SK-N-SH (cell line): Measurements from ENCODE around the gene CPED1.

Source experiments
- EP300 ChIP-seq, 2 experiments: IDR thresholded peaks; 2 replicates each; pipeline versions ENCODE4 v1.4.0 to v1.6.1; 2012; ENCODE audit warnings: borderline replicate concordance in 1 of 2, low read depth in 1 of 2, low read length in 1 of 2
- GATA2 ChIP-seq: sonication (generic); formaldehyde crosslinking; IDR thresholded peaks from 2 replicates; pipeline ENCODE4 v1.5.0; 2020; ENCODE audit warnings: mild to moderate bottlenecking, missing genetic modification reagents
- NRF1 ChIP-seq: IDR thresholded peaks from 2 replicates; pipeline ENCODE4 v1.6.1; 2012; ENCODE audit warnings: low read depth, mild to moderate bottlenecking, low read length
- TF ChIP-seq, protein P1 (sequence below): fragments of 200-600 bp; sonication (generic); IDR thresholded peaks from 2 replicates; pipeline ENCODE4 v1.6.1; 2017; ENCODE audit warnings: antibody characterized with exemption, mild to moderate bottlenecking, moderate library complexity
- TF ChIP-seq, protein P2 (sequence below): IDR thresholded peaks from 2 replicates; pipeline ENCODE4; 2012
- TF ChIP-seq, protein P3 (sequence below): IDR thresholded peaks from 2 replicates; pipeline ENCODE4 v1.4.0; 2012; ENCODE audit warnings: low read depth

DNA sequence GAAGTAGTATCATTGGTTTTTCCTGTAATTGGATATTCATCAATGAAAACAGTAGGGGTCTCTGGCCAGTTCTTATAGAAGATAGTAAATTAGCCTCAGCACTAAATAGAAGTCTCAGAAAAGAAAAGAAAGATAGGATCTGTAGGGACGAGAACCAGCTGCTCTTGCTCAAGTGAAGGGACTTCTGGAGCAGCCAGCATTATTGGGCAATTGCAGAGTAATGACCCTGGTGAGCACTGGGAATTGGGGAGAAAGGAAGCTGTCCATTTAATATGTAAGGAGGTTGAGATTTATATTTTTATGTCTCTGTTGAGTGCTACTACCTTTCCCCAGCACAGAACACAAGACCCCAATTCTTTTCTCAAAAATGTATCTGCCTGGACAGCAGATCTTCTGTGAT lies 279.1 kb downstream of the CPED1 start:
- TF ChIP-seq, protein P1, sequence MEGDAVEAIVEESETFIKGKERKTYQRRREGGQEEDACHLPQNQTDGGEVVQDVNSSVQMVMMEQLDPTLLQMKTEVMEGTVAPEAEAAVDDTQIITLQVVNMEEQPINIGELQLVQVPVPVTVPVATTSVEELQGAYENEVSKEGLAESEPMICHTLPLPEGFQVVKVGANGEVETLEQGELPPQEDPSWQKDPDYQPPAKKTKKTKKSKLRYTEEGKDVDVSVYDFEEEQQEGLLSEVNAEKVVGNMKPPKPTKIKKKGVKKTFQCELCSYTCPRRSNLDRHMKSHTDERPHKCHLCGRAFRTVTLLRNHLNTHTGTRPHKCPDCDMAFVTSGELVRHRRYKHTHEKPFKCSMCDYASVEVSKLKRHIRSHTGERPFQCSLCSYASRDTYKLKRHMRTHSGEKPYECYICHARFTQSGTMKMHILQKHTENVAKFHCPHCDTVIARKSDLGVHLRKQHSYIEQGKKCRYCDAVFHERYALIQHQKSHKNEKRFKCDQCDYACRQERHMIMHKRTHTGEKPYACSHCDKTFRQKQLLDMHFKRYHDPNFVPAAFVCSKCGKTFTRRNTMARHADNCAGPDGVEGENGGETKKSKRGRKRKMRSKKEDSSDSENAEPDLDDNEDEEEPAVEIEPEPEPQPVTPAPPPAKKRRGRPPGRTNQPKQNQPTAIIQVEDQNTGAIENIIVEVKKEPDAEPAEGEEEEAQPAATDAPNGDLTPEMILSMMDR = no peak
- no peak for TF ChIP-seq GATA2 (CRISPR knock-in tag)
- TF ChIP-seq, protein P2, sequence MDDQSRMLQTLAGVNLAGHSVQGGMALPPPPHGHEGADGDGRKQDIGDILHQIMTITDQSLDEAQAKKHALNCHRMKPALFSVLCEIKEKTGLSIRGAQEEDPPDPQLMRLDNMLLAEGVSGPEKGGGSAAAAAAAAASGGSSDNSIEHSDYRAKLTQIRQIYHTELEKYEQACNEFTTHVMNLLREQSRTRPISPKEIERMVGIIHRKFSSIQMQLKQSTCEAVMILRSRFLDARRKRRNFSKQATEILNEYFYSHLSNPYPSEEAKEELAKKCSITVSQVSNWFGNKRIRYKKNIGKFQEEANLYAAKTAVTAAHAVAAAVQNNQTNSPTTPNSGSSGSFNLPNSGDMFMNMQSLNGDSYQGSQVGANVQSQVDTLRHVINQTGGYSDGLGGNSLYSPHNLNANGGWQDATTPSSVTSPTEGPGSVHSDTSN = no peak
- TF ChIP-seq NRF1 = no peak
- no peak for TF ChIP-seq EP300 (IDR thresholded peaks at IDR 0.05; ENCODE audit: borderline replicate concordance in 1 of 2, low read depth in 1 of 2, low read length in 1 of 2)
- TF ChIP-seq, protein P3, sequence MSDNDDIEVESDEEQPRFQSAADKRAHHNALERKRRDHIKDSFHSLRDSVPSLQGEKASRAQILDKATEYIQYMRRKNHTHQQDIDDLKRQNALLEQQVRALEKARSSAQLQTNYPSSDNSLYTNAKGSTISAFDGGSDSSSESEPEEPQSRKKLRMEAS = no peak
